ENCODE data around the gene SSB.
"Not testable (repeated sequence)": the region's sequence is repeated elsewhere in the genome, so short reads cannot be mapped to it uniquely, and the experiment has no call there.

Gene SSB

DNA sequence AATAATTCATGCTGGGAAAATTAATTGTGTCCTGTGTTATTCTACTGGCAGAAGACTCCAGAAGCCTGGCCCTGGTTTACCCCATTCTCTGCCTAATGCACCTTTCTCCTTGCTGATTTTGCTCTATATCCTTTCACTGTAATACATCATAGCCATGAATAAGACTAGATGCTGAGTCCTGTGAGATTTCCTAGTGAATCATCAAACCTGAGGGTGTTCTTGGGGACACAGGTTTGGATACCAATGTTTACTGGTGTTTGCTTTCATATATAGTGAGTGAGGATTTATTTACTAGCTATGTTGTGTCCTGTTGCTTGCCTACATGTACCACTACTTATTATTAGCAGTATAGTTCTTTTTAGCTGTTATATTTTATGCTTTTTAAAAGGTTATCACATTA lies 19.6 kb downstream of the SSB start:
- H2AFZ ChIP-seq (ENCODE audit: low read depth, low read length, severe bottlenecking) = no peak overlapping the region
- H3K4me2 ChIP-seq (ENCODE audit: low read depth, low read length, poor library complexity, severe bottlenecking) = no peak overlapping the region
- H3K27me3 ChIP-seq (ENCODE audit: low read length) = no peaks in the 10 kb centered on the region
- TF ChIP-seq EZH2phosphoT487 (conservative IDR thresholded peaks at IDR 0.05; ENCODE audit: low read length) = no peak
- TF ChIP-seq, protein P1, sequence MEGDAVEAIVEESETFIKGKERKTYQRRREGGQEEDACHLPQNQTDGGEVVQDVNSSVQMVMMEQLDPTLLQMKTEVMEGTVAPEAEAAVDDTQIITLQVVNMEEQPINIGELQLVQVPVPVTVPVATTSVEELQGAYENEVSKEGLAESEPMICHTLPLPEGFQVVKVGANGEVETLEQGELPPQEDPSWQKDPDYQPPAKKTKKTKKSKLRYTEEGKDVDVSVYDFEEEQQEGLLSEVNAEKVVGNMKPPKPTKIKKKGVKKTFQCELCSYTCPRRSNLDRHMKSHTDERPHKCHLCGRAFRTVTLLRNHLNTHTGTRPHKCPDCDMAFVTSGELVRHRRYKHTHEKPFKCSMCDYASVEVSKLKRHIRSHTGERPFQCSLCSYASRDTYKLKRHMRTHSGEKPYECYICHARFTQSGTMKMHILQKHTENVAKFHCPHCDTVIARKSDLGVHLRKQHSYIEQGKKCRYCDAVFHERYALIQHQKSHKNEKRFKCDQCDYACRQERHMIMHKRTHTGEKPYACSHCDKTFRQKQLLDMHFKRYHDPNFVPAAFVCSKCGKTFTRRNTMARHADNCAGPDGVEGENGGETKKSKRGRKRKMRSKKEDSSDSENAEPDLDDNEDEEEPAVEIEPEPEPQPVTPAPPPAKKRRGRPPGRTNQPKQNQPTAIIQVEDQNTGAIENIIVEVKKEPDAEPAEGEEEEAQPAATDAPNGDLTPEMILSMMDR (IDR thresholded peaks at IDR 0.05; ENCODE audit: insufficient read depth, low read length, poor library complexity, severe bottlenecking) = no peak
- H3F3A ChIP-seq (ENCODE audit: insufficient read depth) = peaks cover 16% of the 10 kb centered on the region; the same call in 1 of the 2 replicates
- H3K9me2 ChIP-seq (replicated peaks; ENCODE audit: insufficient read depth, low read length) = no peaks in the 10 kb centered on the region
- no peaks in the 10 kb centered on the region for H3K9me3 ChIP-seq (ENCODE audit: insufficient read depth, low read length)
- H4K20me1 ChIP-seq (ENCODE audit: low read depth, low read length) = no peaks in the 10 kb centered on the region; the same call in 1 of the 2 replicates
- H3K27ac ChIP-seq (ENCODE audit: low read depth, low read length) = no peak overlapping the region
- peaks cover 27% of the 10 kb centered on the region for H3K79me2 ChIP-seq (ENCODE audit: insufficient read depth, low read length)
- peaks cover 47% of the 10 kb centered on the region for H3K36me3 ChIP-seq (ENCODE audit: low read length)
- no peak overlapping the region for H3K9ac ChIP-seq (ENCODE audit: low read length)
- no peak overlapping the region for H3K4me3 ChIP-seq (ENCODE audit: insufficient read depth, low read length, poor library complexity, severe bottlenecking)

DNA sequence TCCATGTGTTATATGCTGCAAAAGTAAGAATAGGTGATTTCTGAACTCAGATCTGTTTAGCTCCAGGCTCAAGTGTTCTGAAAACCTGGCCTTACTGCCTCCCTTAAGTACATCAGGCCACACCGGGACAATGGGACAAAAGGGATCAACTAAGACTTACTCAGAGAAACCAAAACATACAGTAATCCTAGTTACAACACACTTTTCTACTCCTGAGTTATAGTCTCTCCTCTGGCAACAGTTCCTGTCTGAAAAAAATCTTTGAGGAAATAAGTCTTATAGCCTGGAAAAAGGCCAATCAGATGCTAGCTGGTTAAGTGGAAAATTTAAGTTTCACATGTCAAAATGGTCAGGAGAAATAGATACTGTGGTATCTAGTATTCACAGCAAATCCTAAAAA lies 20.4 kb downstream of the SSB start:
- Histone ChIP-seq H3K27me3 (ENCODE audit: low read length) (no peaks in the 10 kb centered on the region), H3K9ac (ENCODE audit: low read length) (no peak overlapping the region), H3K36me3 (ENCODE audit: low read length) (peaks cover 47% of the 10 kb centered on the region), H3F3A (ENCODE audit: insufficient read depth) (peaks cover 11% of the 10 kb centered on the region; the same call in 1 of the 2 replicates), H4K20me1 (ENCODE audit: low read depth, low read length) (no peaks in the 10 kb centered on the region; the same call in 1 of the 2 replicates), H2AFZ (ENCODE audit: low read depth, low read length, severe bottlenecking) (no peak overlapping the region), H3K79me2 (ENCODE audit: insufficient read depth, low read length) (peaks cover 35% of the 10 kb centered on the region), H3K9me2 (replicated peaks; ENCODE audit: insufficient read depth, low read length) (no peaks in the 10 kb centered on the region), H3K4me3 (ENCODE audit: insufficient read depth, low read length, poor library complexity, severe bottlenecking) (no peak overlapping the region), H3K9me3 (ENCODE audit: insufficient read depth, low read length) (no peaks in the 10 kb centered on the region), H3K27ac (ENCODE audit: low read depth, low read length) (no peak overlapping the region), H3K4me2 (ENCODE audit: low read depth, low read length, poor library complexity, severe bottlenecking) (no peak overlapping the region)
- TF ChIP-seq, protein P1 (IDR thresholded peaks at IDR 0.05; ENCODE audit: insufficient read depth, low read length, poor library complexity, severe bottlenecking) = no peak
- no peak for TF ChIP-seq EZH2phosphoT487 (conservative IDR thresholded peaks at IDR 0.05; ENCODE audit: low read length)

DNA sequence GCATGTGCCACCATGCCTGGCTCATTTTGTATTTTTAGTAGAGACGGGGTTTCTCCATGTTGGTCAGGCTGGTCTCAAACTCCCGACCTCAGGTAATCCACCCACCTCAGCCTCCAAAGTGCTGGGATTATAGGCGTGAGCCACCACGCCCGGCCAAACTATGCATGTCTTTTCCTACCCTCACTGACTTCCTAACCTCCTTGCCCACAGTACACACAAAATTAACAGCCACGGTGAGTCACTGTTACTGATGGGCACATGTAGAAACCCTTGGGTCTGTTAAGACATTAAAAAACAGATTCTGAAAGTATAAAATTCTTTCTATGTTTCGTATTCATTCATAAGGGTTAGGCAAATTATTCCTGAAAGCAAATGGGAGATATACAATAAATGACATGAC lies 21.4 kb downstream of the SSB start:
- not testable (repeated sequence) for H3K4me3 ChIP-seq (ENCODE audit: insufficient read depth, low read length, poor library complexity, severe bottlenecking); H3K9me2 ChIP-seq (replicated peaks; ENCODE audit: insufficient read depth, low read length)
- H3K36me3 ChIP-seq (ENCODE audit: low read length) = peaks cover 45% of the 10 kb centered on the region

DNA sequence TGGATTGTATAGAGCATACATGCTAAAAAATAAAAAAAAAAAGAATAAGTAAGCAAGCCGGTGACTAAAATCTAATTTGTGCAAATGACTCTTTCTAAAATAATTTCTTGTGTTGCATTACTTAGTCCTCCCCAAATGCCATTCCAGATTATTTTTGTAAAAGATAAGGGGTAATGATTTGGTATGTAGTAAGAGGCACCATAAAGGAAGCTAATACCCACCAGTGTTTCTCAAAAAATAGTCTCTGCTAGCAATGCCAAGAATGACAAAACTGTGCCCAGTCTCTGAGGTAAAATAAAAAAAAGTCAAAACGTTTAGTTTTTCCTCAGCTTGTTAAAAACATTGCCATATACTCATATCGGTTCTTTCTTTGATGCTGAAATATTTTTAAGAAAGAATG lies 23.4 kb downstream of the SSB start:
- no peak overlapping the region; the same call in 1 of the 2 replicates for H3K9ac ChIP-seq (ENCODE audit: low read length)
- no peak overlapping the region for H3K4me3 ChIP-seq (ENCODE audit: insufficient read depth, low read length, poor library complexity, severe bottlenecking)
- H3K4me2 ChIP-seq (ENCODE audit: low read depth, low read length, poor library complexity, severe bottlenecking) = peak overlapping the region; percentile 95
- H3K79me2 ChIP-seq (ENCODE audit: insufficient read depth, low read length) = peaks cover 39% of the 10 kb centered on the region
- TF ChIP-seq, protein P1 (IDR thresholded peaks at IDR 0.05; ENCODE audit: insufficient read depth, low read length, poor library complexity, severe bottlenecking) = no peak
- no peak for TF ChIP-seq EZH2phosphoT487 (conservative IDR thresholded peaks at IDR 0.05; ENCODE audit: low read length)
- no peaks in the 10 kb centered on the region for H3K9me3 ChIP-seq (ENCODE audit: insufficient read depth, low read length)
- no peaks in the 10 kb centered on the region; the same call in 1 of the 2 replicates for H4K20me1 ChIP-seq (ENCODE audit: low read depth, low read length)
- no peak overlapping the region for H2AFZ ChIP-seq (ENCODE audit: low read depth, low read length, severe bottlenecking)
- H3K9me2 ChIP-seq (replicated peaks; ENCODE audit: insufficient read depth, low read length) = no peaks in the 10 kb centered on the region
- H3K27me3 ChIP-seq (ENCODE audit: low read length) = no peaks in the 10 kb centered on the region
- no peak overlapping the region for H3K27ac ChIP-seq (ENCODE audit: low read depth, low read length)
- H3F3A ChIP-seq (ENCODE audit: insufficient read depth) = peaks cover 11% of the 10 kb centered on the region; the same call in 1 of the 2 replicates
- peaks cover 33% of the 10 kb centered on the region for H3K36me3 ChIP-seq (ENCODE audit: low read length)

More for the DNA sequence above, 21.4 kb downstream of the SSB start:
- H3F3A ChIP-seq (ENCODE audit: insufficient read depth) = peaks cover 11% of the 10 kb centered on the region; the same call in 1 of the 2 replicates
- not testable (repeated sequence) for H2AFZ ChIP-seq (ENCODE audit: low read depth, low read length, severe bottlenecking); H3K9me3 ChIP-seq (ENCODE audit: insufficient read depth, low read length); H3K9ac ChIP-seq (ENCODE audit: low read length); H3K4me2 ChIP-seq (ENCODE audit: low read depth, low read length, poor library complexity, severe bottlenecking); H3K27me3 ChIP-seq (ENCODE audit: low read length); H3K27ac ChIP-seq (ENCODE audit: low read depth, low read length); H4K20me1 ChIP-seq (ENCODE audit: low read depth, low read length)
- peaks cover 39% of the 10 kb centered on the region for H3K79me2 ChIP-seq (ENCODE audit: insufficient read depth, low read length)
